C1 segment of cervical spinal cord (tissue), 14 donors: Measurements from ENCODE around the gene ANXA2R.
A peak's percentile ranks its signal among the peaks of the same experiment; 100 is the strongest.

Experiments
- DNase-seq, 14 donors: peaks; one replicate each; lab custom pipeline; 2025; lab: John Stamatoyannopoulos, UW

Gene ANXA2R

DNA sequence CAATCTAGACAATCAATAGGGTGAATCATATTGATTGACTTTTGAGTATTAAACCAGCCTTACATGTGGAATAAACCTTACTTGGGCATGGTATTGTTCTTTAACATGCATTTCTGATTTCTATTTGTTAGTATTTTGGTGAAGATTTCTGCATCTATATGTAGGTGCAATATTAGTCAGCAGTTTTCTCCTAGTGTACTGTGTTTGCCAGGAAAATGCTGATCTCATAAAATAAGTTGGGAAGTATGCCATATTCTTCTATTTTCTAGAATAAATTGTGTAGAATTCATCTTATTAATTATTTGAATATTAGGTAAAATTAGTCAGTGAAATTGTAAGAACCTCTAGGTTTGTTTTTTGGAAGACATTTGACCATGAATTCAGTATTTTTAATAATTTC is 38.4 kb downstream of the ANXA2R start:
- DNase-seq: no peak

DNA sequence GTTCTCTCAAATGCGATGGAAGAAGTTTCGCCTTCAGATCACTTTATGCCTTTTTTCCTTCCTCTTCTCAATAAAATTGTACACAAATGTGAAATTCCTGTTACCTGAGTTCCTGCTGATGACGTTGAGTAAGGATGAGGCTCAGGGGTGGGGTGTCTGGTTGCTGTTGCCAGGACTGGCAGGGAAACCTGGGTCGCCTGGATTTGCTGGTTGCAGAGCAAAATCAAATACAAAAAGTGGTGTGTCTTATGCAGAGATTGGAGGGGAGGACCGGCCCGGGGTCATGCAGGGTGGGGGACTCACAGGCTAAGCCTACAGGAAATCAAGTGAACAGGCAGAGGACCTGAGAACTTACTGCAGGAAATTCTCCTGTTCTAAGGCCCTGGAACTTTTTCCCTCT is 39.2 kb downstream of the ANXA2R start:
- no peak for DNase-seq

DNA sequence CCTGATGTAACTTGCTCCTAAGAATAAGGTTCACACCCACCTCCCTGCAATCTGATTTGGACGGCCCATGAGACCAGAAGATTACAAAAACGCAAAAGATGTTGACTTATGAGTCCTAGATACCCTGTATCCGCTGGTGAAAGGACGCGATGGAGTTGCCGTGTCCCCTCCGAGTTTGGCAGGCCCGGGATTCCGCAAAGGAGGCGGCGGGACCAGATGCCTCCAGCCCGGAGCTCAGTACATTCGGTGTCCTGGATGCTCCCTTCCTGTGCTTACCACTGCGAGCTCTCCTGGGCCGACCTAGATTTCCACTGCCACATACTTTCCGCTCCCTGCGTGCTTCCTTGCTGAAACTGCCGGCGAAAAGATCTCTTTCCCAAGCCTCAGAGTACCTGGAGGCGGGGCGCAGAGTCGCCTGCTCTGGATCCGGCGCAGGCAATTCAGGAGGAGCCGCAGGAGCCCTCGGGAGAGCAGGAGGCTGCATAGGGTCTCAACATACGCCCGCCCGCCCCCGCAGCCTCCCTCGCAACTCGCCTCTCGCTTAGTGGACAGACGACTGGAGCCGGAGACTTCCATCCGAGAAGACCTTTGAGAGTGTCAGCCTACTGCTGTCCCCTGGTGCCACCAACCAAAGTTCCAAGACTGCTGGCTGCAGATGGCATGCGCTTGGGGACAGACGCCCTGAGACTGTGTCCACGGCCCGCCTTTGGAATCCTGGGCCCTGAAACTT is 39.8 kb downstream of the ANXA2R start:
- no peak for DNase-seq

- no peak for DNase-seq
Measured at GRCh38 chr5:42995360-42995751, 44.8 kb downstream of the ANXA2R start.

- peak in 11 of 14 donors; percentile 17 to 60 (median 41) for DNase-seq
Measured at GRCh38 chr5:42994555-42995359, 45.4 kb downstream of the ANXA2R start.

- DNase-seq: no peak
Measured at GRCh38 chr5:42994246-42994554, 45.9 kb downstream of the ANXA2R start.

DNA sequence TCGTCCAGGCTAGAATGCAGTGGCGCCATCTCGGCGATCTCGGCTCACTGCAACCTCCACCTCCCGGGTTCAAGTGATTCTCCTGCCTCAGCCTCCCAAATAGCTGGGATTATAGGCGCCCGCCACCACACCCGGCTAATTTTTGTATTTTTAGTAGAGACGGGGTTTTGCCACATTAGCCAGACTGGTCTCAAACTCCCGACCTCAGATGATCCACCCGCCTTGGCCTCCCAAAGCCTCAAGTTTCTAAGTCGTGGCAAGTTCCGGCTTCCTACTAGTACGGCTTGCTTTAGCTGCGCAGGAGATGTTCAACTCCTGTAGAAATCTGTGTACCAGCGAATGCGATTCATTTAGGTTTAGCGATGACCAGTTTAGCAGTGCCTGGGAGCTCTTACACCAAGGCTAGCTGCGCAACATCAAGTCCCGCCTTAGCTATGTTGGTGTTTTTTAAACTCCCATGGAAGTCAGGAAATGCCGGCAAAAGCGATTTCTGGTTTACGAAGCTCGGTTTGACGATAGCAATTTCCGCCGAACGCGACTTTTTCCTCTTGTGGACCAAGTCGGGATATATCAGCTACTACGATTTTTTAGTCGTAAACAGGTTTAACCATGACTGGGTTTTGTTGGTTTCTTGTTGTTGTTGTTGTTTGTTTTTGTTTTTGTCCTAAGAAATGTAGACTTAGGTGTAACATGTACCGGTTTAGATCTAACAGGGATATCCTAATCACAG is 46.4 kb downstream of the ANXA2R start:
- peak in 1 of 14 donors; percentile 35 for DNase-seq

DNA sequence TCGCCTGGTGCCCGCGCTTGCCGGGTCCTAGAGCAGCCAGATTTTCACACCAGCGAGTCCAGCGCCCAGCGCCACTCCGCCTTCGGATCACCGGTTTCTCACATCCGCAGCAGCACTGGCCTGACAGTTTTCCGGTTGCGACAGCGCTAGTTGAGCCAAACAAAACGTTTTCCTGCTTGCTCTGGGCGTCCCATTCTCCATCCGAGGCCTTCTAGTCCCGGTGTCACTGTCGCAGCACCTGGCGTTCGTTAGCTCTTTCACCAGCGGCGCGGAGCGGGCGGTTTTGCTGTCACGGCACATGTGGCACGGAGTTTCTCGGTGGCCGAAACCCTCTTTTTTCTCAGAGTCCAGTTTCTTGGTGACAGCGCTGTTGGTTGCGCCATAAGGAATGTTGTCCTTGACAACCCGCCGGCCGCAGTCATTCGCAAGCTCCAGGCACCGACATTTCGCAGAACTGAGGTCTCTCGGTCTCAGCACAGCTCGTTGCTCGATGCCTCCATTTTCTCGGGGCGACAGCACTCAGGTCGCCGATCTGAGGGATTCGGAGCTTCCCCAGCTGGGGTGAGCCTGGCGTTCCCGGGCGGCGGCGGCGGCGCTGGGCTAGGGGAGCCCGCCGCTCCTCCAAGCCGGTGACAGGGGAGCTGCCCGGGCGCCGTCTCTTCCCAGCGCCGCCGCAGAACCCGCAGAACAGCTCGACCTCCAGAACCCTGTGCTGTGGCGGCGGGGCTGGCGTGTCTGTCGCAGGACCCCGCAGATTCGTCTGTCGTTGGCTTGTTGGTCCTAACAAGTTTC is 47.8 kb downstream of the ANXA2R start:
- DNase-seq: peak in 8 of 14 donors; percentile 12 to 60 (median 39)

GRCh38 chr5:42991404-42992087 is 48.6 kb downstream of the ANXA2R start:
- no peak for DNase-seq

DNA sequence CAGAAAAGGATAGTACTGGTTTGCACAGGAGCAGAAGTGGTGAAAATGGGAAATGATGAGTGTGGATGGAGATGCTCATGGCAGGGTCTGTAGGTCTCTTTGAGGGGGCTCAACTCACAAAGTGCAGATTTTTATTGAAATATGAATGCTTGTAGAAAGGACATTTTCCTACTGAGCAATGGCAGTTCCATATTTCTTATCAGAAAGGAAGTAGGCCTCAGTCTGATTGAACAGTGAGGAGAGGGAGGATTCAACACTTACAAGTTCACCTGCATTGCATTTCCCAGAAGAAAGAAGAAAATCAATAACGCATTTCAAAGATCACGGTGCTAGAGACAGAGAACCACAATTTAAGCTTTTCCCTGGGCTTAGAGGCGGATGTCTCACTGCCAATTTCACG is 49.2 kb downstream of the ANXA2R start:
- DNase-seq: no peak
